HG02884 (cell line): ENCODE results near the gene HNRNPDL.
"Not testable (repeated sequence)": the region's sequence is repeated elsewhere in the genome, so short reads cannot be mapped to it uniquely, and the experiment has no call there.

Experiments used
- ATAC-seq: cut with Tn5 transposase; IDR thresholded peaks from one replicate; pipeline ENCODE4 v1.9.1; 2021; ENCODE audit warnings: mild to moderate bottlenecking, moderate library complexity; ENCODE audit not compliant: unreplicated experiment

The HNRNPDL gene

GRCh38 chr4:82430193-82430963 lies at the start of gene HNRNPDL, which contains the start of gene ENOPH1:
Gene HNRNPDL, minus strand, starts transcription at chr4:82430462. Its CDS starts 772 bp downstream, at chr4:82429690.
Gene ENOPH1, plus strand, starts transcription at chr4:82430590. Its CDS starts 240 bp downstream, at chr4:82430830.
- ATAC-seq, result peak; percentile 70

GRCh38 chr4:82479562-82479961 lies 49.3 kb upstream of the HNRNPDL start:
- ATAC-seq, result no peak

GRCh38 chr4:82477469-82477868 lies 47.2 kb upstream of the HNRNPDL start:
- not testable (repeated sequence) for ATAC-seq

GRCh38 chr4:82475931-82476330 lies 45.7 kb upstream of the HNRNPDL start:
- ATAC-seq, result not testable (repeated sequence)

- no peak for ATAC-seq
Measured at GRCh38 chr4:82473621-82474164, 43.4 kb upstream of the HNRNPDL start.

- not testable (repeated sequence) for ATAC-seq
Measured at GRCh38 chr4:82473080-82473479, 42.8 kb upstream of the HNRNPDL start.

- no peak for ATAC-seq
Measured at GRCh38 chr4:82469791-82470345, 39.6 kb upstream of the HNRNPDL start.

- ATAC-seq, result no peak
Measured at GRCh38 chr4:82467471-82467870, 37.2 kb upstream of the HNRNPDL start.

- ATAC-seq, result no peak
Measured at GRCh38 chr4:82463221-82463620, 33.0 kb upstream of the HNRNPDL start.

GRCh38 chr4:82462415-82462831 lies 32.2 kb upstream of the HNRNPDL start:
- ATAC-seq, result no peak

GRCh38 chr4:82461710-82462109 lies 31.4 kb upstream of the HNRNPDL start:
- no peak for ATAC-seq

- peak; percentile 58 for ATAC-seq
Measured at GRCh38 chr4:82458729-82459128, 28.5 kb upstream of the HNRNPDL start.

- ATAC-seq, result no peak
Measured at GRCh38 chr4:82457266-82457665, 27.0 kb upstream of the HNRNPDL start.

GRCh38 chr4:82452026-82452425 lies 21.8 kb upstream of the HNRNPDL start:
- no peak for ATAC-seq

GRCh38 chr4:82450966-82451755 lies 20.9 kb upstream of the HNRNPDL start:
- no peak for ATAC-seq

- ATAC-seq, result no peak
Measured at GRCh38 chr4:82447886-82448285, 17.6 kb upstream of the HNRNPDL start.

GRCh38 chr4:82439088-82439487 lies 8.8 kb upstream of the HNRNPDL start:
- ATAC-seq, result no peak

- ATAC-seq, result no peak
Measured at GRCh38 chr4:82437285-82438005, 7.2 kb upstream of the HNRNPDL start.

GRCh38 chr4:82436780-82437179 lies 6.5 kb upstream of the HNRNPDL start:
- no peak for ATAC-seq

GRCh38 chr4:82436130-82436529 lies 5.9 kb upstream of the HNRNPDL start:
- ATAC-seq, result no peak

GRCh38 chr4:82434949-82435348 lies 4.7 kb upstream of the HNRNPDL start:
- ATAC-seq, result no peak
